ENCODE results near the gene SEMA5B.

Gene SEMA5B

GRCh38 chr3:123046262-123047061 lies 18.9 kb upstream of the SEMA5B start:
- TF ChIP-seq CTCF (conservative IDR thresholded peaks at IDR 0.05; ENCODE audit: low read depth, low read length) = no peak
- H3K4me3 ChIP-seq (ENCODE audit: low read depth, low read length) = no peak overlapping the region
- no peak for DNase-seq (ENCODE audit: low read depth)

GRCh38 chr3:123044981-123045763 lies 17.6 kb upstream of the SEMA5B start:
- no peak for TF ChIP-seq CTCF (conservative IDR thresholded peaks at IDR 0.05; ENCODE audit: low read depth, low read length)
- H3K4me3 ChIP-seq (ENCODE audit: low read depth, low read length) = no peak overlapping the region
- DNase-seq (ENCODE audit: low read depth) = no peak

- DNase-seq (ENCODE audit: low read depth) = no peak
- H3K4me3 ChIP-seq (ENCODE audit: low read depth, low read length) = no peak overlapping the region
- no peak for TF ChIP-seq CTCF (conservative IDR thresholded peaks at IDR 0.05; ENCODE audit: low read depth, low read length)
Measured at GRCh38 chr3:123042413-123042812, 14.8 kb upstream of the SEMA5B start.

GRCh38 chr3:123039178-123039577 lies 11.6 kb upstream of the SEMA5B start:
- H3K4me3 ChIP-seq (ENCODE audit: low read depth, low read length) = no peak overlapping the region
- no peak for TF ChIP-seq CTCF (conservative IDR thresholded peaks at IDR 0.05; ENCODE audit: low read depth, low read length)
- no peak for DNase-seq (ENCODE audit: low read depth)

- TF ChIP-seq CTCF (conservative IDR thresholded peaks at IDR 0.05; ENCODE audit: low read depth, low read length) = no peak
- DNase-seq (ENCODE audit: low read depth) = no peak
- H3K4me3 ChIP-seq (ENCODE audit: low read depth, low read length) = no peak overlapping the region
Measured at GRCh38 chr3:123038751-123039150, 11.2 kb upstream of the SEMA5B start.

GRCh38 chr3:123037015-123037375 lies 9.4 kb upstream of the SEMA5B start:
- no peak for TF ChIP-seq CTCF (conservative IDR thresholded peaks at IDR 0.05; ENCODE audit: low read depth, low read length)
- DNase-seq (ENCODE audit: low read depth) = no peak
- no peak overlapping the region for H3K4me3 ChIP-seq (ENCODE audit: low read depth, low read length)

Data from choroid plexus epithelial cell (primary cell).